NCI-H524 treated with DMSO at 0.1 percent for 48 hours (cell line): ENCODE data around the gene MEN1.
A peak's percentile ranks its signal among the peaks of the same experiment; 100 is the strongest.

ENCODE experiments used
- DNase-seq: peaks from one replicate; lab custom pipeline; 2025; lab: John Stamatoyannopoulos, UW

The MEN1 gene

GRCh38 chr11:64810271-64810890 is at the start of gene MEN1:
TSS of gene MEN1 (minus strand) at chr11:64810551. CDS start at chr11:64810109, 442 bp downstream.
- DNase-seq, result peak; percentile 79

- DNase-seq, result no peak
These were observed 49.4 kb upstream of the MEN1 start for GRCh38 chr11:64859542-64860414.

- no peak for DNase-seq
These were observed 48.3 kb upstream of the MEN1 start for GRCh38 chr11:64858467-64859263.

- DNase-seq, result no peak
These were observed 47.1 kb upstream of the MEN1 start for GRCh38 chr11:64857485-64857884.

- DNase-seq, result no peak
These were observed 46.3 kb upstream of the MEN1 start for GRCh38 chr11:64856382-64857227.

- no peak for DNase-seq
These were observed 45.4 kb upstream of the MEN1 start for GRCh38 chr11:64855596-64856304.

GRCh38 chr11:64854534-64855502 is 44.5 kb upstream of the MEN1 start:
- no peak for DNase-seq

- no peak for DNase-seq
These were observed 43.8 kb upstream of the MEN1 start for GRCh38 chr11:64854157-64854533.

GRCh38 chr11:64853709-64854108 is 43.4 kb upstream of the MEN1 start:
- DNase-seq, result no peak

- DNase-seq, result no peak
These were observed 42.6 kb upstream of the MEN1 start for GRCh38 chr11:64852804-64853509.

GRCh38 chr11:64851831-64852351 is 41.5 kb upstream of the MEN1 start:
- DNase-seq, result no peak

- DNase-seq, result no peak
These were observed 40.7 kb upstream of the MEN1 start for GRCh38 chr11:64850979-64851567.

- no peak for DNase-seq
These were observed 39.4 kb upstream of the MEN1 start for GRCh38 chr11:64849598-64850356.

GRCh38 chr11:64848826-64849597 is 38.7 kb upstream of the MEN1 start:
- no peak for DNase-seq

GRCh38 chr11:64848214-64848825 is 38.0 kb upstream of the MEN1 start:
- no peak for DNase-seq

GRCh38 chr11:64846998-64847666 is 36.8 kb upstream of the MEN1 start:
- DNase-seq, result peak; percentile 53
